ENCODE results near the gene ERAL1.

DNA sequence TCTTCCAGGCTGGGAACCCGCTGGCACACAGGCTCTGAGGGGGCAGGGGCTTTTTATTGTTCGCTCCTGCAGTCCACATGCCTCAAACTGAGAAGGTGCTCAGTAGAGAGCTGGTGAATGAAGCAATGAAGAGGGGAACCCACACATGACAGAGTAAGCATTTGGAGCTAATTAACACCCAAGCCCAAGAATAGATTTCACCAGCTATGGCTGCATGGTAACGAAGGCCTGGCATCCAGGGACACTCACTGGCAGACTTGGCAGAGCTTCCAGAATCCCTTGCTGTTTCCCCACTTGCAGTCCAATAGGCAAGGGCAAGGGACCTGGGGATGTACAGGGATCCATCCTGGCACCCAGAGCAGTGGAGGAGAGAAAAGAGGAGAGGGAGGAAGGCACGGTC lies 30.5 kb downstream of the ERAL1 start:
- TF ChIP-seq, protein P1, sequence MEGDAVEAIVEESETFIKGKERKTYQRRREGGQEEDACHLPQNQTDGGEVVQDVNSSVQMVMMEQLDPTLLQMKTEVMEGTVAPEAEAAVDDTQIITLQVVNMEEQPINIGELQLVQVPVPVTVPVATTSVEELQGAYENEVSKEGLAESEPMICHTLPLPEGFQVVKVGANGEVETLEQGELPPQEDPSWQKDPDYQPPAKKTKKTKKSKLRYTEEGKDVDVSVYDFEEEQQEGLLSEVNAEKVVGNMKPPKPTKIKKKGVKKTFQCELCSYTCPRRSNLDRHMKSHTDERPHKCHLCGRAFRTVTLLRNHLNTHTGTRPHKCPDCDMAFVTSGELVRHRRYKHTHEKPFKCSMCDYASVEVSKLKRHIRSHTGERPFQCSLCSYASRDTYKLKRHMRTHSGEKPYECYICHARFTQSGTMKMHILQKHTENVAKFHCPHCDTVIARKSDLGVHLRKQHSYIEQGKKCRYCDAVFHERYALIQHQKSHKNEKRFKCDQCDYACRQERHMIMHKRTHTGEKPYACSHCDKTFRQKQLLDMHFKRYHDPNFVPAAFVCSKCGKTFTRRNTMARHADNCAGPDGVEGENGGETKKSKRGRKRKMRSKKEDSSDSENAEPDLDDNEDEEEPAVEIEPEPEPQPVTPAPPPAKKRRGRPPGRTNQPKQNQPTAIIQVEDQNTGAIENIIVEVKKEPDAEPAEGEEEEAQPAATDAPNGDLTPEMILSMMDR (conservative IDR thresholded peaks at IDR 0.05 in 1 of 2, IDR thresholded peaks at IDR 0.05 in 1 of 2; ENCODE audit: extremely low read depth in 1 of 2, insufficient read depth in 1 of 2, low read depth in 1 of 2, low read length in 2 of 2), result no peak
- TF ChIP-seq EZH2 (IDR thresholded peaks at IDR 0.05; ENCODE audit: borderline replicate concordance, low read length), result no peak
